ENCODE data around the gene FHOD1. TPM values are rescaled to one million over a fixed set of nuclear protein-coding genes. Genes with fewer than 3 reads are reported as not detected.

Gene FHOD1
- total and polyA plus RNA-seq, 2 donors = 5.6 to 27.8 TPM

DNA sequence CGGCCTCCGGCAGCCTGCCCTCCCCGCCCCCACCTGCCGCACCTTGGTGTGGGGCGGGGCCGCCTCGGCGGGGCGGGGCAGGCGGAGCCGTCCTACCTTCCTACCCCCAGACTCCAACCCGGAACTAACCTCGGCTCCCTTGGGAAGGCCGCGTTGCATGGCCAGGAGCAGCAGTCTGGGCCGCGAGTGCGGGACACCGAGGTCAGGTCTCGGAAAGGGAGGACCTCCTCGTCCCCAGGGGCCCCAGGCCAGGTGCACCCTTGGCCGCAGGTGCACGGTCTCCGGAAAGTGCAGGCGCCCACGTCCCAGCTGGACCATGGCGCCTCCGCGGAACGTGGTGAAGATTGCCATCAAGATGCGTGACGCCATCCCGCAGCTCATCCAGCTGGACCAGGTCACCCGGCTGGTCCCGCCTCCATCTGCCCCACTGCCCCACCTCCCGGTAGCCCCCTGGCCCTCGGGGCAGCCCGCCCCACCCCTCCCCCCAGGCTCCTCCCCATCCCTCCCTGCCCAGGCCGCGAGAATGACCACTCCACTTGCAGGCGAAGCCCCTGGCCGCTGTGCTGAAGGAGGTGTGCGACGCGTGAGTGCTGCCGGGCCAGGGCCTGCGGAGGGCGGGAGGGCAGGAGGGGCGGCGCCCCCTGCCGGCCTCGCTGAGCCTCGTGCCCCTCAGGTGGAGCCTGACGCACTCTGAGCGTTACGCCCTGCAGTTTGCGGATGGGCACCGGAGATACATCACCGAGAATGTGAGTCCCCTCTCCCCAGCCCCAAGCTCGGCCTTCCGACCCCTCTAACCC, 48.1 kb downstream of the FHOD1 start, which contains the start of gene ELMO3:
ELMO3 (plus strand) TSS at position 121 of the 797 bp plus-strand sequence; CDS start at position 317, 196 bp downstream.
- no peak for DNase-seq (ENCODE audit: low read depth in 6 of 9, low spot score in 9 of 9)
- 93% methylated on average over 61 of the region's 61 CpGs for WGBS
- no peaks in the 10 kb centered on the region for H3K4me1 ChIP-seq (ENCODE audit: control insufficient read depth in 2 of 2, insufficient read depth in 2 of 2, low read length in 2 of 2)
- H3K9me3 ChIP-seq (ENCODE audit: control insufficient read depth in 2 of 2, insufficient read depth in 1 of 2, low read length in 1 of 2) = no peaks in the 10 kb centered on the region
- H3K4me3 ChIP-seq (ENCODE audit: low read length in 2 of 2) = peak within 1 kb of the TSS in 1 of 2 donors; percentile 12
- no peaks in the 10 kb centered on the region for H3K27me3 ChIP-seq (ENCODE audit: control insufficient read depth in 2 of 2, insufficient read depth in 1 of 2, low read length in 1 of 2)
- H3K36me3 ChIP-seq (ENCODE audit: control insufficient read depth in 2 of 2, insufficient read depth in 2 of 2, low read length in 1 of 2) = peaks cover 73 to 97% of the 10 kb centered on the region in 2 donors
- H3K27ac ChIP-seq (ENCODE audit: low read depth in 1 of 2, low read length in 1 of 2) = no peak within 1 kb of the TSS

DNA sequence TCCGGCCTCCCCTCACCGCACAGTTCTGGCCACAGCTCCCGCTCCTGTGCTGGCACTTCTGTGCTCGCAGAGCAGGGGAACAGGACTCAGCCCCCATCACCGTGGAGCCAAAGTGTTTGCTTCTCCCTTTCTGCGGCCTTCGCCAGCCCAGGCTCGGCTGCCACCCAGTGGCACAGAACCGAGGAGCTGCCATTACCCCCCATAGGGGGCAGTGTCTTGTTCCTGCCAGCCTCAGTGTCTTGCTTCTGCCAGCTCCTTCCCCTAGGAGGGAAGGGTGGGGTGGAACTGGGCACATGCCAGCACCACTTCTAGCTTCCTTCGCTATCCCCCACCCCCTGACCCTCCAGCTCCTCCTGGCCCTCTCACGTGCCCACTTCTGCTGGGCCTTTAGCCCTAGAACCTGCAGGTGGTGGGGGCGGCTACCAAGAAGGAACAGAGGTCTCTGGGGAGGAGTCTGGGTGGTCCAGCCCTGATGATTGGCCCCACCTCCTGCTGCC, 49.0 kb downstream of the FHOD1 start:
- no peak overlapping the region for H3K4me3 ChIP-seq (ENCODE audit: low read length in 2 of 2)
- H3K9me3 ChIP-seq (ENCODE audit: control insufficient read depth in 2 of 2, insufficient read depth in 1 of 2, low read length in 1 of 2) = no peaks in the 10 kb centered on the region
- peaks cover 3 to 6% of the 10 kb centered on the region in 2 donors for H3K4me1 ChIP-seq (ENCODE audit: control insufficient read depth in 2 of 2, insufficient read depth in 2 of 2, low read length in 2 of 2)
- H3K27ac ChIP-seq (ENCODE audit: low read depth in 1 of 2, low read length in 1 of 2) = no peak overlapping the region
- no peak for DNase-seq (ENCODE audit: low read depth in 6 of 9, low spot score in 9 of 9)
- peaks cover 77 to 89% of the 10 kb centered on the region in 2 donors for H3K36me3 ChIP-seq (ENCODE audit: control insufficient read depth in 2 of 2, insufficient read depth in 2 of 2, low read length in 1 of 2)
- H3K27me3 ChIP-seq (ENCODE audit: control insufficient read depth in 2 of 2, insufficient read depth in 1 of 2, low read length in 1 of 2) = no peaks in the 10 kb centered on the region
- WGBS = 89% methylated on average over 12 of the region's 12 CpGs

DNA sequence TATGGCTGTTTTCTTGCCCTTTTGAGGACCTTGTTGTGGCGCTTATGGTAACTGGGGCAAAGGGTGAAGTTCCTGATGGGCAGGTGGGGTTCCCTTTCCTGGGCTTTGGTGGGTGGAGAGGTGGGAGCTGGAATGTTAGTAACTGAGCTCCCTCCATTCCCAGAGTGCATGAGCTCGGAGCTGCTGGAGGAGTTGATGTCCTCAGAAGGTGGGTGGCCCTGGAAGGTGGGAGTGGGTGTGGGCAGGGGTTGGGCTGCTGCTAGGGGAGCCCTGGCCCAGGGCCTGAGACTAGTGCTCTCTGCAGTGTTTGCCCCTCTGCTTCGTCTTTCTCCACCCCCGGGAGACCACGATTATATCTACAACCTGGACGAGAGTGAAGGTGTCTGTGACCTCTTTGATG, 49.6 kb downstream of the FHOD1 start:
- H3K9me3 ChIP-seq (ENCODE audit: control insufficient read depth in 2 of 2, insufficient read depth in 1 of 2, low read length in 1 of 2) = no peaks in the 10 kb centered on the region
- WGBS = 90% methylated on average over 6 of the region's 6 CpGs
- H3K4me1 ChIP-seq (ENCODE audit: control insufficient read depth in 2 of 2, insufficient read depth in 2 of 2, low read length in 2 of 2) = peaks cover 9 to 11% of the 10 kb centered on the region in 2 donors
- peaks cover 76 to 83% of the 10 kb centered on the region in 2 donors for H3K36me3 ChIP-seq (ENCODE audit: control insufficient read depth in 2 of 2, insufficient read depth in 2 of 2, low read length in 1 of 2)
- DNase-seq (ENCODE audit: low read depth in 6 of 9, low spot score in 9 of 9) = no peak
- H3K27ac ChIP-seq (ENCODE audit: low read depth in 1 of 2, low read length in 1 of 2) = no peak overlapping the region
- no peak overlapping the region for H3K4me3 ChIP-seq (ENCODE audit: low read length in 2 of 2)
- no peaks in the 10 kb centered on the region for H3K27me3 ChIP-seq (ENCODE audit: control insufficient read depth in 2 of 2, insufficient read depth in 1 of 2, low read length in 1 of 2)

DNA sequence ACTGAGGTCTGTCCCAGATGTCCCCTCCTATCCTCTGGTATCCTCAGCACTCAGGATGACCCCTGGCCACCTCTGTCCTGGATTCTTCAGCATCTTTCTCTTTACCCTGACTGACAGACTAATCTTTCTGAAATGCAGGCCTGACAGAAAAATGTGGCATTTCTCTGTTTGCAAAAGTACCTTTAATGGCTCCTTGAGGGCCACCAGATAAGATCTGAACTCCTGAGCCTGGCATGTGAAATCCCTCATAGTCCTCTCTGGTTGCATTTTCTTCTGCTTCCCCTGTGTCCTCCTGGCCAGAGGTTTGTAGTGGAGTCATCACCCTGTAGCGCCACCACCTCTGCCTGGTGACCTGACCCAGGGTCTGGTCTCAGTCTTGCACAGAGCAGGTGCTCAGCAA, 50.4 kb downstream of the FHOD1 start:
- Histone ChIP-seq H3K4me3 (ENCODE audit: low read length in 2 of 2) (no peak overlapping the region), H3K36me3 (ENCODE audit: control insufficient read depth in 2 of 2, insufficient read depth in 2 of 2, low read length in 1 of 2) (peaks cover 68 to 75% of the 10 kb centered on the region in 2 donors), H3K27ac (ENCODE audit: low read depth in 1 of 2, low read length in 1 of 2) (no peak overlapping the region), H3K4me1 (ENCODE audit: control insufficient read depth in 2 of 2, insufficient read depth in 2 of 2, low read length in 2 of 2) (peaks cover 13 to 15% of the 10 kb centered on the region in 2 donors), H3K9me3 (ENCODE audit: control insufficient read depth in 2 of 2, insufficient read depth in 1 of 2, low read length in 1 of 2) (no peaks in the 10 kb centered on the region), H3K27me3 (ENCODE audit: control insufficient read depth in 2 of 2, insufficient read depth in 1 of 2, low read length in 1 of 2) (no peaks in the 10 kb centered on the region)
- DNase-seq (ENCODE audit: low read depth in 6 of 9, low spot score in 9 of 9) = no peak
- 98% methylated on average over 1 of the region's 1 CpG for WGBS

DNA sequence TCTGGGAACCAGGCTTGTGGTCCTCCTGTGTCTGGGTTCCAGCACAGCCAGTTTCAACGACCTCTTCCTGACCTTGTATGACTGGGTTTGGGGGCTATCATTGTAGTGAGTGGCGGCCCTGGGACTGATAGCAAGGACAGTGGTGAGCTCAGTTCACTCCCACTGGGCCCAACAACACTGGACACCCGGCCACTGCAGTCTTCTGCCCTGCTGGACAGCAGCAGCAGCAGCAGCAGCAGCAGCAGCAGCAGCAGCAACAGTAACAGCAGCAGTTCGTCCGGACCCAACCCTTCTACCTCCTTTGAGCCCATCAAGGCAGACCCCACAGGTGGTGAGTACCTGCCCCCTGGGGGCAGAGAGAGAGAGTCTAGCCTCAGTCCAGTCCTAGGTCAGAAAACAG, 51.6 kb downstream of the FHOD1 start:
- Histone ChIP-seq H3K4me1 (ENCODE audit: control insufficient read depth in 2 of 2, insufficient read depth in 2 of 2, low read length in 2 of 2) (peaks cover 19 to 21% of the 10 kb centered on the region in 2 donors), H3K27ac (ENCODE audit: low read depth in 1 of 2, low read length in 1 of 2) (no peak overlapping the region), H3K4me3 (ENCODE audit: low read length in 2 of 2) (no peak overlapping the region), H3K27me3 (ENCODE audit: control insufficient read depth in 2 of 2, insufficient read depth in 1 of 2, low read length in 1 of 2) (no peaks in the 10 kb centered on the region), H3K36me3 (ENCODE audit: control insufficient read depth in 2 of 2, insufficient read depth in 2 of 2, low read length in 1 of 2) (peaks cover 61 to 63% of the 10 kb centered on the region in 2 donors), H3K9me3 (ENCODE audit: control insufficient read depth in 2 of 2, insufficient read depth in 1 of 2, low read length in 1 of 2) (no peaks in the 10 kb centered on the region)
- 97% methylated on average over 5 of the region's 5 CpGs for WGBS
- no peak for DNase-seq (ENCODE audit: low read depth in 6 of 9, low spot score in 9 of 9)

DNA sequence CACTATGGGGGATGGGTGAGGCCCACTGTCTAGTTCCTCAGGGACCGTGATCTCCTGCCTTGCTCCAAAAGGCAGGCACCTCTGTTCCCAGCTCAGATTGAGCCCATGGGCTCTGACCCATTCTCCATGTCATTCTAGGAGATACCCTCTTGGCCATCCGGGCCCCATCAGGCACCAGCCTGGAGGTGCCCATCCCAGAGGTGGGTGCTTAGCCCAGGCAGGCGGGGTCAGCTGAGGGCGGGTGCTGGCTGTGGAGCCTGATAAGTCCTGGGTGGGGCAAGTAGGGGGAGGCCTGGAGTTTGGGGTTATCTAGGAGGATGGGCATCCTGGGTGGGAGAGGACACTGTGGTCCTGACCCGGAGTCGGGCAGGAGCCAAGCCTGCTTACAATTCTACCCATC, 53.0 kb downstream of the FHOD1 start:
- no peaks in the 10 kb centered on the region for H3K9me3 ChIP-seq (ENCODE audit: control insufficient read depth in 2 of 2, insufficient read depth in 1 of 2, low read length in 1 of 2)
- 96% methylated on average over 6 of the region's 6 CpGs for WGBS
- H3K36me3 ChIP-seq (ENCODE audit: control insufficient read depth in 2 of 2, insufficient read depth in 2 of 2, low read length in 1 of 2) = peaks cover 49 to 54% of the 10 kb centered on the region in 2 donors
- DNase-seq (ENCODE audit: low read depth in 6 of 9, low spot score in 9 of 9) = no peak
- peaks cover 0 to 7% of the 10 kb centered on the region in 2 donors for H3K27me3 ChIP-seq (ENCODE audit: control insufficient read depth in 2 of 2, insufficient read depth in 1 of 2, low read length in 1 of 2)
- peaks cover 19 to 21% of the 10 kb centered on the region in 2 donors for H3K4me1 ChIP-seq (ENCODE audit: control insufficient read depth in 2 of 2, insufficient read depth in 2 of 2, low read length in 2 of 2)
- no peak overlapping the region for H3K27ac ChIP-seq (ENCODE audit: low read depth in 1 of 2, low read length in 1 of 2)
- H3K4me3 ChIP-seq (ENCODE audit: low read length in 2 of 2) = no peak overlapping the region

DNA sequence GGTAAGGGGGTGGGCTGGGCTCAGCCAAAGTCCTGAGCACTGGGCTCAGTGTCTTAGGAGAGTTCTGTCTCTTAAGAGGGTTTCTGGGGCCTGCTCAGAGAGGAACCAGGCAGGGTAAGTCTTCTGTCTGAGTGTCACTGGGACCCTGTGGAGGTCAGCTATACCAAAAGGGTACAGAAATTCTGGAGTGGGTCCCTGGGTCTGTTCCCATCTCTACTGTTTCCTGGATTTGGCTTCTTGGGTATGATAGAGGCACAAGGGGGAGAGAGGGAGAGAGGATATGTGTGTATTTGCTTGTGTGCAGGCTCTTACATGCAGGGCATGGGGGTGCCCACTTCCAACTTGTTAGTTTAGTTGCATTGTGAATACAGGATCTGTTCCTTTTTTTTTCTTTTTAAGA, 53.7 kb downstream of the FHOD1 start:
- no peak overlapping the region for H3K4me3 ChIP-seq (ENCODE audit: low read length in 2 of 2)
- peaks cover 0 to 9% of the 10 kb centered on the region in 2 donors for H3K27me3 ChIP-seq (ENCODE audit: control insufficient read depth in 2 of 2, insufficient read depth in 1 of 2, low read length in 1 of 2)
- peaks cover 19 to 21% of the 10 kb centered on the region in 2 donors for H3K4me1 ChIP-seq (ENCODE audit: control insufficient read depth in 2 of 2, insufficient read depth in 2 of 2, low read length in 2 of 2)
- DNase-seq (ENCODE audit: low read depth in 6 of 9, low spot score in 9 of 9) = no peak
- H3K27ac ChIP-seq (ENCODE audit: low read depth in 1 of 2, low read length in 1 of 2) = no peak overlapping the region
- H3K9me3 ChIP-seq (ENCODE audit: control insufficient read depth in 2 of 2, insufficient read depth in 1 of 2, low read length in 1 of 2) = no peaks in the 10 kb centered on the region
- H3K36me3 ChIP-seq (ENCODE audit: control insufficient read depth in 2 of 2, insufficient read depth in 2 of 2, low read length in 1 of 2) = peaks cover 43 to 52% of the 10 kb centered on the region in 2 donors

DNA sequence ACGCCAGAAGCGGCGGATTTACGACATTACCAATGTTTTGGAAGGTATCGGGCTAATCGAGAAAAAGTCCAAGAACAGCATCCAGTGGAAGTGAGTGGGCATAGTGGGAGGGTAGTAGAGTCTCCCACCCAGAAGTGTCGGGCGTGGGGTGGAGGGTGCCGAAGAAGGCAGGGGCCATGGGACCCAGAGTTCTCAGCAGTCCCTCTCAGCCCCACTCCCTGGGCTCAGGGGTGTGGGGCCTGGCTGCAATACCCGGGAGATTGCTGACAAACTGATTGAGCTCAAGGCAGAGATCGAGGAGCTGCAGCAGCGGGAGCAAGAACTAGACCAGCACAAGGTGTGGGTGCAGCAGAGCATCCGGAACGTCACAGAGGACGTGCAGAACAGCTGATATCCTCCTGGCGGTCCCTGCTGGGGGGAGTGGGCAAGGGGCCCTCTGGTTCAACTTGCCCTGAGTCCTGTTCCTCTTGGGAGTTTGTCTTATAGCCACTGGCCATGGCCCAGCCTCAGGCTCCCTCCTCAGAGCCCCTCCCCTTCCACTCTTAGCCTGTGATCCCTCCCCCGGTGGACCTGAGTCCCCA, 54.4 kb downstream of the FHOD1 start:
- Histone ChIP-seq H3K4me1 (ENCODE audit: control insufficient read depth in 2 of 2, insufficient read depth in 2 of 2, low read length in 2 of 2) (peaks cover 19 to 21% of the 10 kb centered on the region in 2 donors), H3K9me3 (ENCODE audit: control insufficient read depth in 2 of 2, insufficient read depth in 1 of 2, low read length in 1 of 2) (no peaks in the 10 kb centered on the region), H3K27ac (ENCODE audit: low read depth in 1 of 2, low read length in 1 of 2) (no peak overlapping the region), H3K4me3 (ENCODE audit: low read length in 2 of 2) (peak overlapping the region; percentile 89 to 97), H3K27me3 (ENCODE audit: control insufficient read depth in 2 of 2, insufficient read depth in 1 of 2, low read length in 1 of 2) (peaks cover 0 to 10% of the 10 kb centered on the region in 2 donors), H3K36me3 (ENCODE audit: control insufficient read depth in 2 of 2, insufficient read depth in 2 of 2, low read length in 1 of 2) (peaks cover 36 to 46% of the 10 kb centered on the region in 2 donors)
- no peak for DNase-seq (ENCODE audit: low read depth in 6 of 9, low spot score in 9 of 9)
- 50% methylated on average over 17 of the region's 17 CpGs for WGBS

Data from thymus (tissue), 11 donors.